Mesenteric fat pad (tissue), 1 donor: Measurements from ENCODE around the gene CCDC40. TPM values are rescaled to one million over a fixed set of nuclear protein-coding genes. Genes with fewer than 3 reads are reported as not detected.
"Not testable (repeated sequence)": the region's sequence is repeated elsewhere in the genome, so short reads cannot be mapped to it uniquely, and the experiment has no call there.

ENCODE experiments used
- DNase-seq: peaks from one replicate; pipeline ENCODE4 v3.0.0-alpha.2; 2020; ENCODE audit warnings: low spot score
- long read RNA-seq: library from polyadenylated mRNA; unstranded; transcript quantifications from one replicate; pipeline ENCODE4 v2.0.0, GENCODE V29; 2020
- total RNA-seq: library from RNA; stranded (reverse); fragmentation: NEBNext Ultra II Directional; extraction: Animal tissue kit (Norgen Biotek cat#: 25700); gene quantifications from one replicate; pipeline ENCODE4 v1.2.1, GENCODE V29; 2021
- donor health status: DM: yes; HTN: yes; CAD: no.

The CCDC40 gene
- 7.9 TPM for total RNA-seq
- long read RNA-seq, partial matches to known transcripts: 8 of 18 reads
- long read RNA-seq, other reads (novel, unspliced or antisense): 7 of 18 reads

DNA sequence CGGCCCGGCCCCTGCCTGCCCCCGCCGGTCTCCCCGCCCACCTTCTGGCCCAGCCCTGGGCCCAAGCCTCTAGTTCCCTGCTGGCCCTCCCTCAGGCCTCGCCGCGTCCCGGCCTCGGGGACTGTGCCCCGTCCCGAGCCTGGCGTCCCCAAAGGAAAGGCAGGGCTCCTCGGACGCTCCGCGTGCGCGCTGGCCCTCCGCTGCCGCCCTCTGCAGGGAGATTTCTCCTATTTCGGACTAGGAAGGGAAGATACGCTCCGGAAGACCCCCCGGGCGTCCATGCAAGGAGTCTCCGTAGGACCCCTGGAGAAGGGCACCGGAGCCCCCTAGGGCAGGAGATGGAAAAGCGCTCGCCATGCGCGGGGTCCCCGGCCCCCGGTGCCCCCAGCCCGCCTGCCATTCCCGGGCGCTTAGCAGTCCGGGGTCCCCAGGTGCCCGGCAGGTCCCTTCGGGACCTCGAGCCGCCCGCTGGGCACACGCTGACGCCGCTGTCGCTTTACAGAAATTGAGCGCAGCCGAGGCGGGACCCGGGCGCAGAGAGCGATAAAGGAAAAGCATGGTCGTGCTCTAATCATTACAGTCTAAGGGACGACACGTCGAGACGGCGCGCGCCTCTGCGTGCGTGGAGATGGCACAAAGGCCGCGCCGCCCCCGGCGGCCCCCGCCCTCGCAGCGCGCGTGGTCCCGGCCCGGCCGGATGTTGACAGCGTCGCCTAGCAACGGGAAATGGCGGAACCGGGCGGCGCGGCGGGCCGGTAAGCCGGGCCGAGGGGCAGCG, at the start of gene CCDC40:
Gene CCDC40, plus strand, starts transcription at position 706 of the 778 bp plus-strand sequence. Its CDS starts 21 bp downstream, at position 727.
- peak; percentile 94 for DNase-seq

- no peak for DNase-seq
These were observed 49.1 kb upstream of the CCDC40 start for GRCh38 chr17:79987187-79987934.

- no peak for DNase-seq
These were observed 48.6 kb upstream of the CCDC40 start for GRCh38 chr17:79987935-79988184.

DNA sequence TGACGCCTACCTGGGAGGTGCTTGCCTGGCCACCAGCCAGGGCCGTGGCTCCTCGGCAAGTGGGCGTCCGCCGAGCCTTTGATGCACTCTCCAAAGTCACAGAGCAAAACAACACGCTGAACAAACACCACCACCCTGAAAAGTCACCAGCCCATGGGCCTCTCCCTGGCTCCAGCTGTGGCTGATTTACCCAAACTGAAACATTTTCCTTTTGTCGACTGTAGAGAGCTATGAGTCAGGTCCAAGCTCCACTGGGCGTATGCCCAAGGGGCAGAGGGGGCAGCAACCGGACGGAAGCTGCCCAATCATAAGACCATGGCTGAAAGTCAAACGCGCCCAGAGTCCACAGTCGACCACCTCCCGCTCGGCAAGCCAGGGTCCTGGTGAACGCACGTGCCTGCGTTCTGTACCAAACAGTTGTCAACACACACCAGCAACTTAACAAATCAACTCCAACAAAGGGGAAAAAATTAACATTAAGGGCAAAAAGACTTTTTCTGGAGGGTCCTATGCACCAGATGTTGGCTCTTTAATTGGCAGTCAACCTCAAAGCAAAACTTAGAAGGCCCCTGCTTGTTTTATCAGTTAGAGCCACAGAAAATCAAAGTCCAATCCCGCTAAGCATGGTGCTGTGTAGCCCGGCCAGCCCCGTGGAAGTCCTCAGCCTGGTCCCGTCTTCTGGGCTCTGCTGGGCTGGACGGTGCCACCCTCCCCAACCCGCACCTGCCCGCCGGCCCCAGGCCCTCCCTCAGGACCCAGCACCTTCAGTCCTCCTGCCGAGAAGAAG, 48.1 kb upstream of the CCDC40 start:
- DNase-seq: no peak

DNA sequence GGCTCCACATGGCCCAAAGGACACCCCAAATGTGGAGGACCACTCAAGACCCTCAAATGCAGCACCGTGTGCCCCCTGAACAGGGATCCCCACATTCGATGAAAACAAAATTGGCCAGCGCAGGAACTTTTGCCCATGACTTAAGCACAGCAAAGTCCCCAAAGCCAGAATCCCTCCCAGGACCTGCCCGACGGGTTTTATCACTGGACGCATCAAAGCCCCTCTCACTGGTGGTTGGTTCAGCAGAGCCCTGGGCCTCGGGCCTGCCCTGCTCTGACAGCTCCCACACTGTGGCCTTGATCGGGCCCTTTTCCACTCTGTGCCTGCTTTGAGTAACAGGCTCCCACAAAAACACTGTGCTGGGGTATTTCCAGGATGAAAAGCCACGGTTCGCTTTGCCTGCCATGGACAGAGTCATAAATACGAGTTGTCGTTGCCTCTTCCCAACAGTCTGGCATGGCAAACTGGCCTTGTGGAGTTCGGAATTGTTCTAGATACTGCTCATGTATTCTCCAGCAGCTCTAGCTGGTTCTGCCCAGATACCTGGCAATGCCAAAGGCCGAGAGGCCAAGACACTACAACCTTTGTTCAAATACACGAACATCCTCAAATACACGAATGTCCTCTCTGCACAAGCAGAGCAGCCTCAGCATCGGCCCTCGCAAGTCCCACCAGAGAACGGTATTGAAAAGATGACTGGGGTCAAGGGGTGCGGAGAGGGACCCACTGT, 47.2 kb upstream of the CCDC40 start:
- no peak for DNase-seq

DNA sequence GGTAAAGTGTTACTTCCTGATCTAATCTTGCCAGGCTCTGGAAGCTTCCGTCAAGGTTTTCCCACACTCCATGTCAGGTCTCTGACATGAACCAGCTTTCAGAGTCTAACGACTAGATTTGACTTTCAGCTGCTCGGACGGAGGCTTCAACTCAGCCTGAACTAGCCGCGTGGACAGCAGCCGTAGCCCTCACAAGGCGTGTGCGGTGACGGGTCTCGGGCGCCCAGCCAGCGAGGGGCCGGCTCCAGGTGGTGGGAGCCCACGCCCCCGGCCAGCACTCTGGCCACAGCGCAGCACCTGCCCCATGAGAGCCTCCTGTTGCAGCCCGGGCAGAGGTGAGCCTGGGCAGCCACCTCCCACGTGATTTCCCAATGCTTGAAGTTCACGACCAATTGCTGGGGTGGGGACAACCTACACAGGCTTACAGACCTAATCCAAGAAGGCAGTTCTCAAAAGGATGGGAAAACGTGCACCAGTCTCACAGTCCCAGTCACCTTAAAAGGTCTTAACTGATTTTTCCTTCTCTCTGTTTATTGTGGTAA, 46.3 kb upstream of the CCDC40 start:
- no peak for DNase-seq

- no peak for DNase-seq
These were observed 45.7 kb upstream of the CCDC40 start for GRCh38 chr17:79990704-79991103.

GRCh38 chr17:79991140-79991923, 45.1 kb upstream of the CCDC40 start:
- no peak for DNase-seq

DNA sequence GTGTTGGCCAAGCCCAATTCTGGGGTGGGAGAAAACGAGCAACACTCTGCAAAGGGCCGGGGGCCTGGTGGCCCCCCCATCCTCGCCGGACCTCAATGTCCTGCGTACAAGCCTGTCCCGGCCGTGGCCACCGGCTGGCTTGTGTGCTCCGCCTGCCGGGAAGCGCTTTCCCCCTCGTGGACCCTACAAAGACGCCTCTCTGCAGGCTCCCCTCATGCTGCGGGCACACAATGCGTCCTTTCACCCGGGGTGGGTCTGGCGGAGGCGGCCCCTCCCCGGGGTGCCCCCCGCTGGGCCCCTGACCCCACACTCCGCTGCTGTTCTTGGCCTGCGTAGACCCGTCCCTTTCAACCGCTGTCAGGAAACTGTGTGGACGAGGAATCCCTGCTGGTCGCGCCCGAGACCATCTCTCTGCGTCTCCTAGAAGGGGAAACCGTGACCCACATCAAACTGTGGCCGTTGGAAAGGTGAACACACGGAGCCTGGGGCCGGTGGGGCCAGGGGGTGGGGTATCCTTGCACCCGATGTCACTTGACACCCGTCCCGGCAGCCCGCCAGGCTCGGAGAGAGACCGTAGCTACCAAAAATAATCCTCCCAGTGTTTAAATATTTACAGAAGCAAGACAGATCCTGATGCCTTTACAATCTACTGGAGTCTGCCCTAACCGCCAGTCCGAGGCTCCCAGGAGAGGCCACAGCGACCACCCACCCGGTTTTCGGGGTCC, 44.4 kb upstream of the CCDC40 start:
- DNase-seq: no peak

- DNase-seq: no peak
These were observed 43.6 kb upstream of the CCDC40 start for GRCh38 chr17:79992649-79993389.

DNA sequence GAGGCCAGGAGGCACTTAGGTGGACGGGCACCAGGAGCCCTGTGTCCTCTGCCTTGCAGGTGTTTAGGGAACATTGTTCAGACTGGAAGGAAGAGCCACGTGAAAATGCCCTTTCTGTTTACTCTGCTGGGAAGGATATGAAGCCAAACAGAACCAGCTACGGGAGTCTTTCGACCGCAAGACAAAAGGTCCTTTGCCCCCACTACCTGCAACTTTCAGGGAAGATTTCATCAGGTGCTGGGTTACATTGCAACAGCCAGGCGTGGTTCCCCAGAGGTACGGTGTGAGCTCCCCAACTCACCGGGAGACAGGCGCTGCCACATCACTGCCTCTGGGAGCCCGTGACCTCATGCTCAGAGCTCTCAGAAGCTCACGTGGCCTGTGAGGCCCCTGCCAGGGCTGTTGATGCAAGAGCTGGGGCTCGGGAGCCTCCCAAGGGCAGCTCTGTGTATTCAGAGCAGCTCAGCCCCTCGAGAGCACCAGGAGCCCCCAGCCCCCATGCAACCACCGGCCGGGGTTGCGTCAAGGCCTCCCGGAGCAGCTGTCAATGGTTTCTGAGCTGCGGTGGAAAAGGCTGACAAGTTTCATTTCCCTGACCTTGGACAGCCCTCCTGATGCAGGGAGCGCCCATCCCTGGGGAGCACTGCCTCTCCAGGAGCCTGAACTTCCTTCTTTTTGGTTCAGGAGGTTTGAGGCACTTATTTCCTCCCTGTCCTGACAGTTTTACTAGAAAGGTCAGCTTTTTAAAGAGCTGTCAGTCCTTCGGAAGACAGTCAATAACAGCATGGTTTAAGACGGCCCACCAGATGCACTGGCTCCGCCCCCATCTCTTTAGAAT, 42.8 kb upstream of the CCDC40 start:
- no peak for DNase-seq

DNA sequence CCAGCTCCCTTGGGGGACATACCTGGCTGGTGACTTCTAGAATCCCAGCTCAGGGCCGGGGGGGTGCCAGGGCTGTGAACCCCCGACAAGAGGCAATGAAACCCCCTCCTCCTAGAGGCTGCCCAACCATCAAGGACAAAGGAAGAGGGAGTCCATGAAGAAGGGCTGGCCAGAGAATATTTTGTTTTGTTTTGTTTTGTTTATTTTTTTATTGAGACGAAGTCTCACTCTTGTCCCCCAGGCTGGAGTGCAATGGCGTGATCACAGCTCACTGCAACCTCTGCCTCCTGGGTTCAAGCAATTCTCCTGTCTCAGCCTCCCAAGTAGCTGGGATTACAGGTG, 42.2 kb upstream of the CCDC40 start:
- DNase-seq: not testable (repeated sequence)

DNA sequence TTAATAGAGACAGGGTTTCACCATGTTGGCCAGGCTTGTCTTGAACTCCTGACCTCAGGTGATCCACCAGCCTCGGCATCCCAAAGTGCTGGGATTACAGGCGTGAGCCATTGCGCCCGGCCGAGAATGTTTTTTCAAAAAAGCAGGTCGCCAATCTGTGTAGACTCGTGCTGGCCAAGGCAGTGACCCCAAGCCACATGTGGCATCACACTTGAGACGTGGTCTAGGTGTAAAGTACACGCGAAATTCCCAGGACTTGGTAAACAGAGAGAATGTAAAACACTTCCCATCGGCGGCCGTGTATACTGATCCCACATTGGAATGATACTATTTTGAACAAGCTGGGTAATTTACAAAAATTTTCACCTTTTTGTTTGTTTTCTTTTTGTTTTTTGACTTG, 41.8 kb upstream of the CCDC40 start:
- DNase-seq: no peak

- no peak for DNase-seq
These were observed 40.7 kb upstream of the CCDC40 start for GRCh38 chr17:79995696-79996095.

GRCh38 chr17:79996291-79996690, 40.2 kb upstream of the CCDC40 start:
- no peak for DNase-seq

- DNase-seq: no peak
These were observed 39.3 kb upstream of the CCDC40 start for GRCh38 chr17:79997011-79997660.

DNA sequence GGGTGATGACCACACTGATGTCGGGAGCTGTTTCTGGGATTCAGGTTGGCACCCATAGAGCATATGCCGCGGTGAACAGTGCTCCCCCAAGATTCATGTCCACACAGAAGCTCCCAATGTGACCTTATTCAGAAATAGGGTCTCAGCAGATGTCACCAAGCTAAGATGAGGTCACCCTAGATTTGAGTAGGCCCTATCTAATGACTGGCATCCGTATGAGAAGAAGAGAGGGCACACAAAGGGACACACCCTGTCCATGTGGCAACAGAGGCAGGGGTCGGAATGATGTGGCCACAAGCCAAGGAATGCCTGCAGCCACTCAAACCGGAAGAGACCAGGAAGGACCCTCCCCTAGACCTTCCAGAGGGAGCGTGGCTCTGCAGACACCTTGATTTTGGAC, 36.3 kb upstream of the CCDC40 start:
- no peak for DNase-seq
